HG03103 (cell line): ENCODE data around the gene RESF1.

ENCODE experiments used
- ATAC-seq: cut with Tn5 transposase; IDR thresholded peaks from one replicate; pipeline ENCODE4 v1.9.1; 2021; ENCODE audit warnings: low read depth; ENCODE audit not compliant: unreplicated experiment

Gene RESF1

DNA sequence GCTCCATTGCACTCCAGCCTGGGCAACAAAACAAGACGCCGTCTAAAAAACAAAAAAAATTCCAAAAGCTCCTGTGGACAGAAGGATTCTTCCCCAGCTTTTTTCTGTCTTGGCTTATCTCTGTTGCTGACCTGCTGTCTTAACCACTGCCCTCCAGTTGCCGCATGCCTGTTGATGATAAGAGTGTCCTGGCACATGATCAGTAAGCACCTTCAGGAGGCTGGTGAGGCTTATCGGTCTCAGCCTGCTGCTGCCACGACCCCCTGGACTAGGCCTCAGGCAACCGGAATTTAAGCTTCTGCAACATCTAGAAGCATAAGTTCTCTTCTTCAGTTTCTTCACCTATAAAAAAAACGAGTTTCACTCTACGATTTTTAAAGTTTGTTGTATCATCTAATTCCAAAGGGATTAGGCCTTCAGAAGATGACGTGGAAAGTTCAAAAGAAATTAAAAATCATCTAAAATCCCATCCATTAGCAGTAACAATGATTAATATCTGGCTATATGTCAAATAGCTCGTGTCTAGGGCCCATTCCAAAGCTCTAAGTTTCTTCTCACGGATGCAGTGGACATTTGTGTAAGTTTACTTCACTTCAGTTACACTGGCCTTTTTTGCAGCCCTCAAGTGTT, 46.4 kb downstream of the RESF1 start:
- ATAC-seq: no peak
